GM18498 (cell line): ENCODE results near the gene TTLL9.

Experiments used
- ATAC-seq: cut with Tn5 transposase; IDR thresholded peaks from one replicate; pipeline ENCODE4 v1.9.1; 2021; ENCODE audit warnings: mild to moderate bottlenecking, moderate library complexity; ENCODE audit not compliant: unreplicated experiment

The TTLL9 gene

DNA sequence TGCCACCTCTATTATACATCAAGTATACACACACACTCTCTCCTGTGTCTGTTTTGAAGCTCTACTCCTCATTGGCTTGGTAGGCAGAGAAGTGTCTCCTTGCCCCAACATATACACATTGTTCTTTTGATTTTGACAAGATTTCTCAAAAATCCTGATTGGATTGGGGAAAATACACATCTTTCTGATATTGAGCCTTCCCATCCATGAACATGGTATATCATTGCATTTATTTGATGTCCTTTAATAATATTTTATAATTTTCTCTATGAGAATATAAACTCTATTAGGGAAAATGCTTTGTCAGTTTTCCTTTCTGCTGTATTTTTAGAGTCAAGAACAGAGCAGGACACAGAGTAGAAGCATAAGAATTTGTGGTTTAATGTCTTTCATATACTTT lies 7.2 kb downstream of the TTLL9 start:
- ATAC-seq = no peak

DNA sequence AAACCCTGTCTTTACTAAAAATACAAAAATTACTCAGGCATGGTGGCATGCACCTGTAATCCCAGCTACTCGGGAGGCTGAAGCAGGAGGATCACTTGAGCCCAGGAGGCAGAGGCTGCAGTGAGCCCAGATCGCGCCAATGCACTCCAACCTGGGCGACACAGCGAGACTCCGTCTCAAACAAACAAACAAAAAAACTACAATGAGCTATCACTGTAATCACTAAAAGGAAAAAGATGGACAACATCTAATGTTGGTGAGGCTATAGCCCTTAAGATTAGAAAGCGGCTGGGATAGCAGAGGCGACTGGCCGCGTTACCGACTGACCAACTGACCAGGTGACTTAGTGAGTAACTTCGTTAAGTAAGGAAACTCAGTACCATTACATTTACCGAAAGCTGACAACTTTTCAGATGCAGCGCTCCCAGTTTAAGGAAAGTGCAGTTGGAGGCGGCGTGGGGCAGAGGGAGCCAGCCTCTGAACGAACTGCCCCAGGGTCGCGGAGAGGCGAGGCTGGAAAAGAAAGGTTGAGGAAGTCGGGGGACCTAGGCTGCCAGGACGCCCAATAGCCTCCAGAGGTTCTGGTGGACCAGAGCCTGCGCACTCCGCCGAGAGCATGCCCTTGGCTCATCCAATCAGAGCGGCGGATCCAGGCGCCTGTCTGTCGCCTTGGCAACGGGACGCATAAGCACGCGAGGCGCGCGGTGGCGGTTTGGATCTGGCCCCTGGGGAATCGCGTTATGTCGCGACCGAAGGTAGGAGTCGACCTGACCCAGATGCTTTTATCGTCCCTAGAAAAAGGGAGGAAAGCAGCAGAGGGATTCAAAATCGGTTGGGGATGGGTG lies 8.9 kb downstream of the TTLL9 start:
- ATAC-seq = peak; percentile 92

DNA sequence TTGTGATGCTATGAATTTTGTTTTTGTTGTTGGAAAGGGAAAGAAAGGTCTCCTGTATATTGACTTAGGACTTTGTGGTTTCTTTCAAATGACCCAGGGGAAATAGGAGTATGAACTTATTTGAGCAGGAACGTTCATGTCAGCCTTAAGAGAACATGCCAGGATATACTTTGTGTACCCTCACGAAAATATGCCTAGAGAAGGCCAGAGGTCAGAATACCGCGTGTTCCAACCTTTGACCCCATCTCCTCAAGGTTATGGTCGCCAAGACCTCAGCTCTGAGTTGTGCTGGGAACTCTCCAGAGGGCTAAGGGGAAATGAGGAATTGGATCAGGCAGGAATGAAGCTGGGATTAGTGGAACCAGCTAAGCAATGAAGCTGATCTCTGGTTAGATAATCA lies 11.5 kb downstream of the TTLL9 start:
- ATAC-seq = no peak

DNA sequence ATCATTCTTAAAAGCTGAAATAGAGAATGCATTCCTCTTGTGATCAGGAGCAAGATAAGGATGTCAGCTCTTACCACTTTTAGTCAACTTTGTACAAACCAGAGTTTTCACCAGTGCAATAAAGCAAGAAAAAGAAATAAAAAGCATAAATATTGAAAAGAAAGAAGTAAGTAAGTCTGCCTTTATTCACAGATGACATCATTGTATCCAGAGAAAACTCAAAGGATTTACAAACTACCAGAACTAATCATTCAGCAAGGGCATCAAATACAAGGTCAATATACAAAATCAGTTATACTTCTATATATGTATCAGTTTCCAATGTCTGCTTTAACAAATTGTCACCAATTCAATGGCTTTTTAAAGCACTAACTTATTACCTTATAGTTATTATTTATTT lies 13.4 kb downstream of the TTLL9 start:
- ATAC-seq = no peak

DNA sequence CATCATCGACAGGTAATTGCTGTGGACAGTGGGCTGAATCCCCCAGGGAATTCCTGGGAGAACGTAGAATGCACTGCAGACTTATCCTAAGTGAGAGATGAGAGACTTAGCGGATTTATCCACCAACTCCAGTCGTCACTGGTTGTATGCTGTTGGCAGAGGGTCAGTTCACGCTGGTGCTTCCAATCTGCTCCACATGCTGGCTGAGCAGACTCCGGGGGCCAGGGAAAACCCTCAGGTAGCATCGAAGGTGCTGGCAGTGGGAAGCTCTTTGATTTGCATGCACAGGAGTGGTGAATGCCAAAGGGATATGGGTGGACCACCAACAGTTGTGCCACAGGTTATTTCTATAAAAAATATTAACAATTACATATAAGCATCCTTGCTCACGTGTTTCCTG lies 20.2 kb downstream of the TTLL9 start:
- ATAC-seq = no peak

DNA sequence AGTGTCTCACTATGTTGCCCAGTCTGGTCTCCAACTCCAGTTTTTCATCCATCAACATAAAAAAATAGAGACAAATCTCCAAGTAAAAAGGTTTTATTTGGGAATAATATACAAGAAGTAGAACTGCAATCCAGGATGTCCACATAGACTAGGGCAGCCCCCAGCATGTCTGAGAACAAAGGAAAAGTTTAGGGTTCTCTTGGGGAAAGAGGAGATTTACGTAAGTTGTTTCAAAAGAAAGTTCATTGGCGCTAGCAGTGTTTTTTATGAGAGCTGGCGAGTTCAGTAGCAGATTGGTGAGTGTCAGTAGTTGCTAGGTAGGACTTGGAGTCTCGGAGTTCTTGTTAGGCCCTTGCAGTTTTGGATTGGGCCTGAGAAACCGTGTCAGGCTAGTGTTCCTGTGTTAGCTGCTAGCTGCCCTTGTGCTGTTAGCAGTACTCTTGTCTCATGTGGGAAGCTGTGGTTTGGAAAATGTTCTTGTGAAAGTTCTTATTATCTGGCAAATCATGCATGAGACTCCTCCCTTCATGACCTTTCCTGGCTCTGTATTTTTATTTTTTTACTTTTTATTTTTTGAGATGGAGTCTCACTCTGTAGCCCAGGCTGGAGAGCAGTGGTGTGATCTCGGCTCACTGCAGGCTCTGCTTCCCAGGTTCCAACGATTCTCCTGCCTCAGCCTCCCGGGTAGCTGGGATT lies 24.7 kb downstream of the TTLL9 start:
- ATAC-seq = peak; percentile 98

DNA sequence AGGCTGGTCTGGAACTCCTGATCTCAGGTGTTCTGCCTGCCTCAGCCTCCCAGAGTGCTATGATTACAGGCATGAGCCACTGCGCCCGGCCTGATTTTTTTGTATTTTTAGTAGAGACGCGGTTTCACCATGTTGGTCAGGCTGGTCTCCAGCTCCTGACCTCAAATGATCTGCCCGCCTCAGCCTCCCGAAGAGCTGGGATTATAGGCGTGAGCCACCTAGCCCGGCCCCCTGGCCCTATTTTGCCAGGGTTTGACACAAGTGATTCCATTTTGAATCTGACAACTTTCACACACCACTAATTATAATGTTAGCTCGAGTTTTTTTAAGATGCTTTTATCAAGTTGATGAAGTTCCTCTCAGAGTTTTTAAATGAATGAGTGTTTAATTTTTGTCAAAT lies 25.6 kb downstream of the TTLL9 start:
- no peak for ATAC-seq

DNA sequence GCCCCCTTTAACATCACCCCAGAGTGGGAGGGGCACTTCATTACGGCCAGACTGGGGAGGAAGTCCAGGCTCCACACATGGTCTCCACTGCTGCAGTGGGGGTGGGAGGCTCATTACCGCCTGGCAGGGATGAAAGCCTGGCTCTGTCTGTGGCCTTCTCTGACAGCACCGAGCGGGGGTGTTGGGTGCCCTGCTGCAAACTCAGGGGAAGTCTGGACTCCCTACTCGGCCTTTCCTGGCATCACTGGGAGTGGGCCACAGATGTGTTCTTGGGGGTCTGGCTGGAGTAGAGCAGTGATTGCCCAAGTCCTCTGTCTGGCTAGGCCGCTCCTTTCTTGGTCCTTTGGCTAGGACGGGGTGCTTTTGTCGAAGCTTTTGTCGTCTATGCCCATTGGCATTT lies 27.1 kb downstream of the TTLL9 start:
- no peak for ATAC-seq

DNA sequence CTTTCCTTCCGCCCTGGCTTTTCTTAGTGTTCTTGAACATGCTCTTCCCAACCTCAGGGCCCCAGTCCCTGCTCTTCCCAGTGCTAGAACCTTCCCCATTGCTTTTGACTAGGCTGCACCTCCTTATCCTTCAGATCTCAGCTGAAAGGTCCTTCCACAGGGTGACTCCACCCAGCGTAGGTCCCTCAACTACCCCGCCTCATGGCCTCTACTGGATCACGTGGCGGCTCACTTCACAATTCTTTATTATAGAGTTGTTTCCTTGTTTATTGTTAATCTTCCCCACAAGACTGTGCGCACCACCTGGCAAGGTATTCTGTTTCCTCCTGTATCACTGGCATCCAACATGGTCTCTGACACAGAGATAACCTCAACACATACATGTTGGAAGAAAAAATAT lies 31.2 kb downstream of the TTLL9 start:
- ATAC-seq = no peak

DNA sequence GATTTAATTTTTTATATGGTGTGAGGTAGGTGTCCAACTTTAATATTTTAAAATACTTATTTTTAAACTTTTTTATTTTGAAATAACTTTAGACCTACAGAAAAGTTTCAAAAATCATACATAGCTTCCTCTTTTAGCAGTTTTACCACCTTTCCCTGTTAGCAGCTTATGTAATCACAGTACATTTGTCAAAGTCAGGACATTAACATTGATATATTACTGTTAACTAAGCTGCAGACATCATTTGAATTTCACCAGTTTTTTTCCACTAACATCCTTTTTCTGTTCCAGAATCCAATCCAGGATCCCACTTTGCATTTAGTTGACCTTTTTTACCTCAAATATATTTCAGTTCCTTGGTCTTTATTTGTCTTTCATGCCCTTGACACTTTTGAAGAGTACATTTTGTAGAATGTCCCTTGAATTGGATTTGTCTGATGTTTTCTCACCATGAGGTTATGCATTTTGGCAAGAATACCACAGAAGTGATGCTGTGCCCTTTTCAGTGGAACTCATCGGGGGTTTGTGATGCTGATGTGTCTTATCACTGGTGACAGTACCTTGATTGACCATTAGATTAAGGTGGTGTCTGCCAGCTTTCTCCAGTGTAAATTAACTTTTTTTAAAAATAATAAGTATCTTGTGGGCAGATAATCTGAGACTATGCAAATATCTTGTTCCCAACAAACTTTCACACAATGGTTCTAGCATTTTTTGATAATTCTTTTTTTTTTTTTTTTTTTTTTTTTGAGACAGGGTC lies 33.4 kb downstream of the TTLL9 start:
- ATAC-seq = no peak

DNA sequence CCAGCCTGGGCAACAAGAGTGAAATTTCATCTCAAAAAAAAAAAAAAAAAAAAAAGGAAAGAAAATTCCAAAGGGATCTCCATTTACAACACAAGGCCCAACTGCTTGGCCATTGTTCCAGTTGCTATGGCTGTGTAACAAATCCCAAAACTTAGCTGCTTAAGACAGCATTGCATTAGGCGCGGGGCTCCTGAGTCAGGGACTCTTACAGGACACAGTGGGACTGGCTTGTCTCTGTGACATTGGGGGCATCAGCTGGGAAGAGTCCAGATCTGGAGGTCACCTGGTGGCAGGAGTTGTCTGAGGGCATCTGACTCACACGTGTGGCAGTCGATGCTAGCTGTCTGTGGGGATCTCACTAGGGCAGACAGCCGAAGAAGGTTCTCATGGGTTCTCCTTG lies 35.6 kb downstream of the TTLL9 start:
- ATAC-seq = no peak

DNA sequence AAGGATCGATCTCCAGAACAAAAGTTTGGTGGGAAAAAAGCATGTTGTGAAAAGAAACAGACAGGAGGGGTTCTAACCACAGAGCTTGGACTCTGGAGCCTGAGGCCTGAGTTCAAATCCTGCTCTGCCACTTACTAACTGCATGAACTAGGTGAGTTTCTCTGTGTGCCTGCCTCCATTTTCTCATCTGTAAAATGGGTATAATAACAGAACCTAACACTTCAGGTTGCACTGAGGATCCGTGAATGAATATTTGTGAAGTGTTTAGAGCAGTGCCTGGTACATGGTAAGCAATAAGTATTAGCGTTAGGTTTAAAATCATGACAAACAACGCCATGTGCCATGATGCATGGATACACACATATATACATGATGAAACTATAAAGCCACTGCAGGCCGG lies 36.6 kb downstream of the TTLL9 start:
- no peak for ATAC-seq

DNA sequence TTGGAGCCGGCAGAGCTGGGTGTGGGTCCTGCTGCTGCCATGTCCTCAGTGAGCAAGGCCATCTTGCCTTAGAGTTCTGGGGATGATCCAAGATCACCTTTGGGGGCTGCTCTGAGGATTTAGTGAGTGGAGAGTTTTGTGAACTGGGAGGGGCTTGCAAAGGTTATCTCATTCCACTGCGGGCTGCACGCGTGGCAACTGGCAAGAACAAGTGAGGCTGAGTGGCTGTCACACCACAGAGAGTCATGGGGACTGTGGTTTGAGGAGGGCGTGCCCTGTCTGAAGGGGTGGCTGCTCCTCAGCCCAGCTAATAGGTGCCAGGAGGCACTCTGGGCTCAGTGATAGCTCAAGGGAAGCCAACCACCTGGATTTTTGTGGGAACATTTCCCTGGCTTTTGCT lies 37.6 kb downstream of the TTLL9 start:
- ATAC-seq = no peak

DNA sequence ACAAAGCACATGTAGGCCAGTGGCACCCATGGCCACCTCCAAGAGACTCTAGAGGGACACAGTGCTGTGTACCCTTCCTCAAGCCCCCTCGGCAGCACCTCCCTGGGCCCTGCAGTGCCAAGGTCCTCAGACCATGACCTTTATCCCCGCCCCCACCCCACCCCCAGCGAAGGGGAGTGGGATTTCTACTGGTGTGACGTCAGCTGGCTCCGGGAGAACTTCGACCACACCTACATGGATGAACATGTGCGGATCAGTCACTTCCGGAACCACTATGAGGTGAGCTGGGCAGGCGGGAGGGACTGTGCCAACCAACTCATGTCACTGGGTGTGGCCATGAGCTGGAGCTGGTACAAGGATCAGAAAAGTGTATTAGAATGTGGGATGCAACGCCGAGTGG lies 38.0 kb downstream of the TTLL9 start:
- ATAC-seq = no peak

DNA sequence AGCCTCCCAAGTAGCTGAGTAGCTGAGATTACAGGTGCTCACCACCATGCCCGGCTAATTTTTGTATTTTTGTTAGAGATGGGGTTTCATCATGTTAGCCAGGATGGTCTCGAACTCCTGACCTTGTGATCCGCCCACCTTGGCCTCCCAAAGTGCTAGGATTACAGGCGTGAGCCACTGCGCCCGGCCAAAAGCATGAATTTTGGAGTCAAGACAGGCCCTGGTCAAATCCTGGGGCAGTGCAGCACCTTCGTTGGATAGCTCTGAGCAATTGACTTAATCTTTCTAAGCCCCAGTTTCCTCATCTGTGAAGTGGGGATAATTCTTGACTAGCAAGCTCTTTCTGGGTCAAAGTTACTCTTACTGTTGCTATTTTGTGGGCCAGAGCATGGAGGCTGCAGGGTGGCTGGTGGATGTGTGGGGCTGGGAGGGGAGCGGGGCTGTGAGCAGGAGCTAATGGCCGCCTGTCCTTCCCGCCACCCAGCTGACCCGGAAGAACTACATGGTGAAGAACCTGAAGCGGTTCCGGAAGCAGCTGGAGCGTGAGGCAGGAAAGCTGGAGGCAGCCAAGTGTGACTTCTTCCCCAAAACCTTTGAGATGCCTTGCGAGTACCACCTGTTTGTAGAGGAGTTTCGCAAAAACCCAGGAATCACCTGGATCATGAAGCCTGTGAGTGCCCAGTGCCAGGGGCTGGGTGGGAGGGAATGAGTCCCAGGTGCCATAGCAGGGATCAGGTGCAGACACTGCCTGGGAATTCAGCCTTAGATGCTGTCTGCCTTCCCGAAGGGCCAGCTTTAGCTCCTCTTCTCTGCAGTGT lies 39.0 kb downstream of the TTLL9 start:
- no peak for ATAC-seq

DNA sequence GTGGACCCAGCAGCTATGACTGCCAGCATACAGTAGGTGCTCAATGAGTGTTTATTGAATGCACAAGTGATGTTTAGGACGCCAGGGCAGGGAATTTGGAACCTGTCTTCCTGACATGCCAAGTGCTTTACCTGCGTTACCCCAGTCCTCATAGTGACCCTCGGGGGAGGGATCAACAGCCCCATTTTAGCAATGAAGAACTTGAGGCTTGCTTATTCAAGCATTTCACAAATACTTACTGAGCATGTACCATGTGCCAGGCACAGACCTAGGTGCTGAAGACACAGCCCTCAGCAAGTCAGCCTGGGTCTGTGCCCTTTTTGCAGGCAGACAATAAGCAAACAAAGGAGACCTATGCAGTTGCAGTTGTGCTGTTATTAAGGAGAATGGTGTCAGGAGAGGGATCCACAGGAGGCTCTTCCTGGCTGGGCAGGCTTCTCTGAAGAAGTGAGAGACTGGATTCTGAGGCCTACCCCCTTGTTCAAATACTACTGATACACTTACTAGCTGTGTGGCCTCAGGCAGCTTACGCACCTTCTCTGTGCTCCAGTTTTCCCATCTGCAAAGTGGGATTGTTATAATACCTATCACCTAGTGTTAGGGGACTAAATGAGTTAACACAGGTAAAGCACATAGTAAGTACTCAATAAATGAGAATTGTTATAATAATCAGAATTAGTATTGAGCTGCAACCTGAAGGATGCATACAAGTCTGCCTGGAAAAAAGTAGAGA lies 39.8 kb downstream of the TTLL9 start:
- no peak for ATAC-seq

DNA sequence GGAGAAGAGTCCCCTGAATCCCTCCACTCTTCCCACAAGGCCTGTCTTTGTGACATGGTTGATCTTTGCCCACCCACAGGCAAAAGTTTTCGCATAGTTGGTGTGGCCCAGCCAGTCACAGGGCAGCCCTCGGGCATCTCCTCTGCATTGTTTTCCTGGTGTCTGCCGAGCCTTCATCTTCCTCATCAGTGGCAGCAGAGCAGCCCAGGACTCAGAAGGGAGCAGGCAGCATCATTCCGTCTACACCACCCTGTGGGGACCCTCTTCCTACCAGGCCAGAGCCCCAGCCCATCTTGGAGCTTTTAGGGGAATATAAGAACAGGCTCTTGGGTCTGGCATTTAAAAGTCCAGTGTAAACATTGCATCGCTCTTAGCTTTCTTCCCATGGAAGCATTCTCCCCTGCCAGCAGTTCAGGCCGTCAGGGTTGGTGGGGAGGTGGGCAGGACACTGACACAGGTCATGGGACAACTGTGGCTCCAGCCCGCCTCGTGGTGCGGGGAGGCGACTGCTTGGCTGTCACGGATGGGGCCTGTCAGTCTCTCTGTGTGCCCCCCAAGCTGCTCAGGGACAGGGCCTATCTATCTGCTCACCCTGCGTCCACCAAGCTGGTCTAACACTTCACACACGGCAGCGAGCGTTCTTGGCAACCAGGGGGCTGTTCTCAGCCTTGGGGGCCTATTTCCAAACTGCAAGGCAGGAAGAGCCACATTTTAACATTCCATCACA lies 43.2 kb downstream of the TTLL9 start:
- no peak for ATAC-seq

DNA sequence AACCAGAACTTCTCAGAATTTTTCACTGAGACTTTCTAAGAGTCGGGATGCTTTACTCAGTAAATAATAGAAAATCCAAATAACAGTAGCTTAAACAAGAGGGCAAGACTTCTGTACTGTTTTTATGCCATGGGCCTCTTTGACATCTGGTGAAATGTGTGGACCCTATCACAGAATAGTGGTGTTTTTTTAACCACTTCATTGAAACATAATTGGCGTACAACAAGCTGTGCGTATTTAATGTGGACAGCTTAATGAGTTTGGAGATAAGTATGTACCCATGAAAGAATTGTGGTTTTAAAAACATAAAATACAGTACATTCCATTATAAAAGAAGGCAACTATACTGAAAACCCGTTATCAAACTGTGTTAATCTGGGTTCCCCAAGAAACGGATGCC lies 43.7 kb downstream of the TTLL9 start:
- ATAC-seq = no peak

DNA sequence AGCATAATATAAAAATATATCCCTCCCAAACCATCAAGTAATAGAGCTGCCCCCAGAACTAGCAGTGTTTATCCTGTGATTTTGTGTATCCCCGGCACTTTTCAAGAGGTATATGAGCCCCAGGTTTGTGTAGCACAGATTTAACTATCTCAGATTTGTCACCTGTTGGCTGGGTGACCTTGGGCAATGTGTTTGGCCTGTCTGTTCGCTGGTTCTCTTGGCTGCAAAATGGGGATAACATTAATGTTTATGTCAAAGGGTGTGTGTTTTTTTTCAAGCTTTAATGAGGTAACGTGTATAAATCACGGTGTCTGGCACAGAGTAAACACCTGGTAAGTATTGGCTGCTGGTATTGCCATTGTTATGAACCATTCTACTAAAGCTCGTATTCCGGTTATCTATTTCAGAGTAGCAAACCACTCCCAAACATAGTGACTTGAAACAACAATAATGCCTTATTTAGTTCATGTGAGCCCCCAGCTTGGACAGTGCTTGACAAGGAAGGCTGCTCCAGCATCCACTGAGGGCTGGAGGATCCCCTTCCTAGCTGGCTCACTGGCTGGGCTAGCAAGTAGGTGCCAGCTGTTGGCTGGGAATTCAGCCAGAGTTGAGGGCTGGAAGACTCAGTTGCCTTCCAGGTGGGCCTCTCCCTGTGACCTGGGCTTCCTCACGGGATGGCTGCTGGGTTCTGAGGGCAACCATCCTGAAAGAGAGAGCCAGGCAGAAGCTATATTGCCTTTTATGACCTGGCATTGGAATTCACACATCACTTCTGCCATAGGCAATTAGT lies 45.3 kb downstream of the TTLL9 start:
- ATAC-seq = no peak
